HuH-7.5 (cell line): ENCODE results near the gene CLEC3B.
"Not testable (repeated sequence)": the region's sequence is repeated elsewhere in the genome, so short reads cannot be mapped to it uniquely, and the experiment has no call there.

Experiments
- DNase-seq: peaks from one replicate; pipeline ENCODE4 v3.0.0; 2011; ENCODE audit warnings: low spot score

The CLEC3B gene

DNA sequence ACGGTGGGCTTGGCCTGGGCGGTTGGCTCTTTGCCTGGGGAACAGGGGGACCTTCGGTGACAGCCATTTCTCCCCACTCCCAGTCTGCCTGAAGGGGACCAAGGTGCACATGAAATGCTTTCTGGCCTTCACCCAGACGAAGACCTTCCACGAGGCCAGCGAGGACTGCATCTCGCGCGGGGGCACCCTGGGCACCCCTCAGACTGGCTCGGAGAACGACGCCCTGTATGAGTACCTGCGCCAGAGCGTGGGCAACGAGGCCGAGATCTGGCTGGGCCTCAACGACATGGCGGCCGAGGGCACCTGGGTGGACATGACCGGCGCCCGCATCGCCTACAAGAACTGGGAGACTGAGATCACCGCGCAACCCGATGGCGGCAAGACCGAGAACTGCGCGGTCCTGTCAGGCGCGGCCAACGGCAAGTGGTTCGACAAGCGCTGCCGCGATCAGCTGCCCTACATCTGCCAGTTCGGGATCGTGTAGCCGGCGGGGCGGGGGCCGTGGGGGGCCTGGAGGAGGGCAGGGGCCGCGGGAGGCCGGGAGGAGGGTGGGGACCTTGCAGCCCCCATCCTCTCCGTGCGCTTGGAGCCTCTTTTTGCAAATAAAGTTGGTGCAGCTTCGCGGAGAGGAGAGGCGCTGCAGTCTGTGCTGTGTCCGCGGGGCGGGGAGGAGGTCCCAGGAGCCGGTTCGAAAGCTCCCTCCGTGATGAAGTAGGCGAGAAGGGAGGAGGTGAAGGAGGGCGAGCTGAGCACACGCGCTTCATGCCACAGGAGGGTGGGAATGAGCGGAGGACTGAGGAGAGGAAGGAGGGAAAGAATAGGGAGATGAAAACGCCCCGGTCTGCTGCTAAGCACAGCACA, 9.6 kb downstream of the CLEC3B start:
- no peak for DNase-seq

DNA sequence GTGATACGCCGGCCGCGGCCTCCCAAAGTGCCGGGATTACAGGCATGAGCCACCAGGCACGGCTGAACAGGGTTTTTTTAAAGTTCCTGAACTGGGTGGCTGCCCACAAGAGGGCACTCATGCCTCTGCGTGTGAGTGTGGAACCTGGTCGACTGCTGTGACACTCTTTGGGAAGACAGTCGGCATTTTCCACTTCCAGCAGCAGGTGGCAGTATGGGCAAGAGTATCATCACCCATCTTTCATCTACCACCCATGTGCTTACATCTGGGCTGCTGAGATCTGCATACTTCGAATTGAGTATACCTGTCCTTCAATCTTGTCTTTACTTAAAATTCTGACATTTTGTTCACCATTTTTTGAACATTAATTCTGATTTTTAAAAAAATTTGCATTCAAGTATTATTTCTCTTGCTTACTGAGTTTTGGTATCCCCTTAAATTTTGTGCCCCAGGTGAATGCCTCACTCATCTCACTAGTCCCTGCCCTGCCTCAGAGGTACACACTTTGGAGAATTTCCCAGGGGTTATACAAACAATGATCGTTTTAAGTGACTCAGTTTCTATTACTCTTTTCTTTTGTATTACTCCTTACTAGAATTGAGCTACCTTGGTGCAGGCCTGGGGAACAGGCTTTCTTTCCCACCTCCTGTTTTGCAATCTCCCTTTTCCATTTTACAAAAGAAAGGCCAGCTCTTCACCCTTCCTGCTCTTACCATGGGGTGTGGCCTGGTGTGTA, 11.8 kb downstream of the CLEC3B start:
- peak; percentile 96 for DNase-seq

DNA sequence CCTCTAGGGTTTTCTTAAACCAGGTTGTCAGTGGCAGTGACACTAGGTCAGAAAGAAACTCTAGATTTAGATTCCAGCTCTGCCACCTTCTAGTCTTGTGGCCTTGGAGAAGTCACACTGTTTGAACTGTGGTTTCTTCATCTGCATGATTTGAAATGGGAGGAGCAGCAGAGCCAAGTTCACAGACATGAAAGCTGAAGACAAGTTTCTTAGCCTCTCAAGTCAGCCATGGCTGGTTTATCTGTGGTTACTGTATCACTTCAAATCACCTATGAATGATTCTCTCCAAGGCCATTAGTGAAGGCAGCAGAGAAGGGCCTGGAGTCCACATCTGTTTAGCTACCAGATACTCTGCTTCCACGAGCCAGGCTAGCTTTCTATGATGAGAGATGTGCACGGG, 15.6 kb downstream of the CLEC3B start:
- no peak for DNase-seq

DNA sequence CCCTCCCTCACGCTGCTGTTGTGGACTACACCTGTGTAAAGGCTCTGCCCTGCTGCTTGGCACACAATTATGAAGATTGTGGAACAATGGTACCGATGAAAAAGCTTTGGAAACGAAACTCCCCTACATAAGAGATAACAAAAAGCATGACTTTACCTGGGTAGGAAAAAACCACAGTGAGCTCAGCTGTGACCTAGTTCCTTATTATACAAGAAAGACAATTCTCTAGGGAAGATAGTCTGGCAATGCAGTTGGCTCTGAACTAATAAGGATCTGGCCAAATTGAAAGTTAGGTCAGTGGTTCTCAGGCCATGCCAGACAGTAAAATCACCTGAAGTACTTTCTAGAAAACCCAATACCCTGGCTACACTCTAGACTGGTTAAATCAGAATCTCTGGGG, 16.1 kb downstream of the CLEC3B start:
- DNase-seq = no peak

DNA sequence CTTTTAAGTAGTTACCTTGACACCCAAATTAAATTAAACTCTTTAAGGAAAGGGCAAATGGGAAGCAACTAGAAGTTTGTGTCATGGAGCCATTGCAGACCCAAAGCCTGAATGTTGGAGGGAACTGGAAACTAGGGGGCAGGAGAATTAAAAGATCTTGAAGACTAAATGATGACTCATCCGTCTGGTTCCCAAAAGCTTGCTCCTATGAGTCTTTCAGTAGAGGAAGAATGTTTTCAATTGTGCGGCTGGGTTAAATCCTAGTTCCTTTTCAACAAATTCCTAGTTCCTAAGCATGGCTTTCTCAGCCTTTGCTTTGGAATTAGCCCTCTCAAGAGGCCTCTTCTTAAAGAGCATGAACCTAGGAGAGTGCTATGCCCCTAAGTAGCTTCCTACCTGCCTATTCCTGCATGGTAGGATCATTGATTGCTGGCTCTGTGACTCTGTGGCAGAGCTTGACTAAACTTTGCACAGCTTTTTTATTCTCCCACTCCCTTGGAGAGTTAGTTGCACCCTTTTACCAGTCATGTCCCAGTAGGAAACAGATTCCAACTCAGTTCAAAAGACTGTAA, 17.7 kb downstream of the CLEC3B start:
- DNase-seq = no peak

DNA sequence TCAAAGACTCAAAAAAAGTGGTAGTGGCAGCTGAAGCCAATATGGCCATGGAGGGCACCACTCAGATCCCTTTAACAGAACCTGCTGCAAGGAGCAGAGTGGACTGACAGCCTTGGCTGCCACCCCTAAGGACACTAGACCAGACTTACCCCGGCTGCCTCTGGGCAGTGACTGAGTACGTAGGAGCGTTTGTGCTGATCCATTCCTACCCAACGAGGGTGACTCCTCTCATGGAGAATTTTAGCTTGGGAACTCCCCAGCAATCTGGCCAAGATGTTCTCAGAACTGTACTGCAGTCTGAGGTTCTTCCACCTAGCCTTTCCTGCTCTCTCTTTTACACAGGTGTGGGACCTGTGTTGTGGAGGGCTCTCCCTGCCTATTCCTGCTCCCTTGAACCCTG, 22.1 kb downstream of the CLEC3B start:
- no peak for DNase-seq

DNA sequence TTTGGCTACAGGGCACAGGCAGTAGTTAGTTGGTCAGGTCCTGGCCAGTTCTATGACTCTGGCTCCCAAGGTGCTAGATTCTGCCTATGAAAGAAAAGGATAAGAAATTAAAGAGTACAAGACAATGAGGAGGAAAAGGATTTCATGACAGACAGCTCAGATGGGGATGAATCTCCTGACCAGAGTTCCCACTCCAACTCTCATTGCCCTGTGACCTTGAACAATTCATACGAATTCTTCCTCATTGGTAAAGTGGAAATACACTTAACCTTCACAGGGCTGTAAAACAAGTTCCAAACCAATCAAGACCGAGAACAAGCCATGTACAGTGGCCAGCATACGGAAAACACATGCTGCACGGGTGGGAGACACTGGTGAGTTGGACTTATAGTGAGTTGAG, 23.7 kb downstream of the CLEC3B start:
- DNase-seq = no peak

DNA sequence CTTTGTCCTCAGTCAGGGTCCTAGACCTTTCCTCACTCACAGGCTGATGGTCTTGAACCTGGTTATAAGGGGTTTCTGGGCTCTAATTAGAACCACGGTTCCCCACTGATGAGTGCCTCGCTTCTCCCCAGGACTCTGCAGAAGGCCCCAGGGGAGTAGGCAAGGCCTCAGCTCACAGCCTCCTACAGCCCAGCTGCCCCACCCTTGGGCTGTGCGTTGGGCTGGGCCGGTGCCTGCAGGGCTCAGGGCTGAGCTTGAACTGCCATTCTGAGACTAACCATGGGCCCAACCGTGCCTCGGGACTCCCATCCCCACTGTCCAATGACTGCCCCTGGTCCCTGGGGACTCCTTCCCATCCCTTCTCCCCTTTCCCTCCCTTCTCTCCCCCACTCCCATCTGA, 25.6 kb downstream of the CLEC3B start:
- DNase-seq = no peak

DNA sequence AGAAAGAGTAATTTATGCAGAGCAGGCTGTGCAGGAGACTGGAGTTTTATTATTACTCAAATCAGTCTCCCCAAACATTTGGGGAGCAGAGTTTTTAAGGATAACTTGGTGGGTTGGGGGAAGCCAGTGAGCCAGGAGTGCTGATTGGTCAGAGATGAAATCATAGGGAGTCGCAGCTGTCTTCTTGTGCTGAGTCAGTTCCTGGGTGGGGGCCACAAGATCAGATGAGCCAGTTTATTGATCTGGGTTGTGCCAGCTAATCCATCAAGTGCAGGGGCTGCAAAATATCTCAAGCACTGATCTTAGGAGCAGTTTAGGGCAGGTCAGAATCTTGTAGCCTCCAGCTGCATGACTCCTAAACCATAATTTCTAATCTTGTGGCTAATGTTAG, 27.7 kb downstream of the CLEC3B start:
- DNase-seq = not testable (repeated sequence)

DNA sequence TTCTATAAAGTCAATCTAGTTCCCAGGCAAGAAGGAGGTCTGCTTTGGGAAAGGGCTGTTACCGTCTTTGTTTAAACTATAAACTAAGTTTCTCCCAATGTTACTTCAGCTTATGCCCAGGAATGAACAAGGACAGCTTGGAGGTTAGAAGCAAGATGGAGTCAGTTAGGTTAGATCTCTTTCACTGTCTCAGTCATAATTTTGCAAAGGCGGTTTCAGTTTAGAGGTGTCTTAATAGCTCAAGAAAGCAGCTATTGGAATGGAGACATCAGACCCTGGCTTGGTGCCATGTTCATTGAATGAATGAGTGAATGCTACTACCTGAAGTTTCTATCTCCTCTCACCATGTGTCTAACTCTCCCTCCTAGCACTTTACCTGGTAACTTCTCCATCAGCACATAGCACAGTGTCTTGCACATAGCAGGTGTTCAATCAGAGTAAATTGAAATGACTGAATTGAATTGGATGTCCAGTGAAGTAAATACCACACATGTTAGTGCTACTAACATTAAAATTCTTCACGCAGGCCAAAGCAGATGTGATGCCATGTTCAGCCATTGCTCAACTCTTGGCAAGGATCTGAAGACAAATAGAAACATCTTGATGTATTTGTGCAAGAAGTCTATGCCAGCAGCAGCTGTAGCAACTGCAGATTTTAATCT, 28.2 kb downstream of the CLEC3B start:
- DNase-seq = no peak

DNA sequence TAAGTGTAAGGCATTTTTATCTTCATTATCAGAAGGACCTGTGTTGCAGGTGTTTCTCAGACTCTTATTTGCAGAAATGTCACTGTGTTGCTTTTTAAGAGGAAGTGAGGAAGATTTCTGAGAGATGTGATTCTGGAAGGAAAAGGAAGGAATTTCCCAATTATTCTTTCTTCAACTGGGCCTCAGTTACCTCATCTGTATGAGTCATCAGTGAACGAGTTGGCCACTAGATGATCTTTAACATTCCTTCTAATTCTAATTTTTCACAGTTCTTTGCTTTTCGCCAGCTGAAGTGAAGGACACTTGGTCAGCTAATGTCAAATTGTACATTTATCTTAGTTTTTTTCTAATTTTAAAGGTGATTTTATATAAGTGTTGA, 28.9 kb downstream of the CLEC3B start:
- no peak for DNase-seq

DNA sequence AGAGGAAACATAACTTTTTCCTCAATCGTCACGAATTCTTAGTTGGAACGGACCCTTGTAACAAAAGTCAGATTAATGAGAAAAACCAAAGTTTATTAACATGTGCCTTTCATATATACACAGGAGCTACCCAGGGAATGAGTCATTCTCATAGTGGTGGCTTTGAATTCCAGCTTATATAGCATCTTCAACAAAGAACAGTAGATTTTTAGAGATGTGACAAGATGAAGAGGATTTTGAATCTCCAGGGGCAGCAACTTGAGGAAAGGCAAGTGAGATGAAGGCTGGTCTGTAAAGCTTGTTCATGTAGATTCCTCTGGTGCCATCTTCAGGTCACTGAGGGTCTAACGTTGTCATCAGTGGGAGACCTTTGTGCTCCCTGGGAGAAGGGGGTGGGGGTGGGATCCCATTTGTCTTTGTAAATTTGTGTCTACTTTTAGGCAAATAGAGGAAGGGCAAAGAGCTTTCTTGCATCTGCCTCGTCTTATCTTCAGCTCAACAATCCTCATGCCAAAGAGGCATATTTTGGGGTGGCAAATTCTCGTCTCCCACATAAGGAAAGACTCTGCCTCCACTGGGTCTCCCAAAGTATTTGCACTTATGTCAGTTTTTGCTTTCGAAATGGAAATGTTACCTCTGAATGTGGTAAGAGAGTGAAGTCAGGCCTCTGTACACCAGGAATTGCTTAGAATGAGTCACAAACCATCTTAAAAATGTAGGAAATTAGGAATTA, 29.5 kb downstream of the CLEC3B start:
- no peak for DNase-seq

DNA sequence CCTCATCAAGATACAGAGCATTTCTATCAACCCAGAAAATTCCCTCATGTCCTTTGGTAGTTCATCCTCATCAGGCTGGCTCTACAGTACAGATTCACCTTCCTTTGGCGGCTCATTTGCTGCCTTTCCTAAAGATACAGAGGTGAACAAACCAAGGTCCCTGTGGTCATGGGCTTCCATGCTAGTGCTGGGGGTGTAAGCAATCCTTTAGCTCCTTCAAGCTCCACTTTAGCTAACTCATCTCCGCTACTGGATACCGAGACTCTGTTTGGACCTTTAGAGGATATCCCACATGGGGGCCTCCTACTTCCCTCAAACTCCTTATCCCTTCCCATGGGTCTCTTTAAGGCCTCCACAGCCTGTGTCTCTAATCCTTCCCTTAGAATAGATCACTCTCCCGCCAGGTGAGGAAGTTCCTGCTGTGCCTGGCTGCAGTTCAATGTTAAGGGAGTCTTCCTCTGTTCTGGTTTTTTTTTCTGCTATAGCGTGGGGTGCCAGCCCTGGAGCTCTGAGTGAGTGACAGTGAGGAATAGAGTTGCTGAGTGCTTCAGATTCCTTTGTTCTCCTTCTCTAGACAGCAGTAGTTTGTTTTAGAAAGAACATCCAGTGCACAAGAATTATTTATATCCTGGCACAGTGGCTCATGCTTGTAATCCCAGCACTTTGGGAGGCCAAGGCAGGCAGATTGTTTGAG, 30.7 kb downstream of the CLEC3B start:
- no peak for DNase-seq

DNA sequence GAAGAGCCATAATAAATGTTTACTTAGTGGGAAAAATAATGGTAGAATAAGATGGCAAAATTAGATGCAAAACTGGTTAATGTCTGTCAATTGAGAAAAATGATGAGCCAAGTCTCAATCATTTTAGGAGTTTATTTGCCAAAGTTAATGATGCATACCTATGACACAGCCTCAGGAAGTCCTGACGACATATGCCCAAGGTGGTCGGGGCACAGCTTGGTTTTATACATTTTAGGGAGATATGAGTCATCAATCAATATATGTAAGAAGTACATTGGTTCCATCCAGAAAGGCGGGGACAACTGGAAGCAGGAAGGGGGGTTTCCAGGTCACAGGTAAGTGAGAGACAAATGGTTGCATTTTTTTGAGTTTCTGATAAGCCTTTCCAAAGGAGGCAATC, 31.5 kb downstream of the CLEC3B start:
- no peak for DNase-seq

DNA sequence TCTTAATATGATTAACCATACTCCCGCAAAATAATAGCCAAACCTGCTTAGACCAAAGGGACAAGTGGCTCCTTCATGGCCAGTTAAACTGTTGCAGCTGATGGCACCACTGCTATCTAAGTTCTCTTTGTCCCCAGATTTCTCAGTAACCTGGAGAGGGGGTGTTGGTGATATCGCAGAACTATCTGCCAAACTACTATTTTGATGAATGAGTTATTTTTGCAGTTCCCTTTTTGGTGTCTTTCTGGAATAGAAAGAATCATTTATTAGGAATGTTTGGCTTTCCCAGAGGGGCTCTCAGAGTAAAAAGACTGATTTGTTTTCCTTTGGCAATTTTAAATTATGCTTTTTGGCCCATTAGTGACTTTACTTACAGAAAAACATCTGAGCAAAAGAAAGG, 33.0 kb downstream of the CLEC3B start:
- no peak for DNase-seq

DNA sequence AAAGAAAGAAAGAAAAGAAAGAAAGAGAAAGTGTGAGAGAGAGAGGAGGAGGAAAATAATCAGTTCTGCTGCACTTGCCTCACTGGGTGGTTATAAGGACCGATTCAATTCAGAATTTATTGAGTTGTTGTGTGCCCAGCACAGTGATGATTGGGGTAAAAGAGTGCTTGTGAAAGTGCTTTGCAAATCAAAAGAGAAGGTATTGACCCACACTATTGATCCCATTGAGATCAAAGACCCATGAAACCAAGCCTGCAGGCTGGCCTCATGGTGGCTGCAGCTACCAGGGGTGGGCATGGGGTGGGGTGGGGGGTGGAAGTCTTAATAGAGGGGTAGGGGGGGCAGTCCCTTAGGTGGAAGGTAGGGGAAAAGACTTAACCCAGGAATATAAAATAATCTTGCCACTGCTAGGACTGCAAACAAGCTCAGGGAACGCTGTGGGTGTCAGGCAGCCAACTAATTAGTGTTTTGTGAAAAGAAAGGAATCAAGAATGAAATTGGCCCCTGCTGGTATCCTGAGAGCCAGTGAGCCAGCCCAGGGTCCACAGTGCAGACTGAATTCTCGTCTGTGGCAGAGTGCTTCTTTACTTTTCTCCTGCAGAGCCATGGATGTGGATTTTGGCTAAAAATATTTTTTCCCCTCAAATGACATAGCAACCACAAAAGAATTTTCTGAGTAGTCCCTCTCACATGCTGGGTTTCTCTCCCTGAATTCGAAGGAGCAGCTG, 34.2 kb downstream of the CLEC3B start:
- no peak for DNase-seq

DNA sequence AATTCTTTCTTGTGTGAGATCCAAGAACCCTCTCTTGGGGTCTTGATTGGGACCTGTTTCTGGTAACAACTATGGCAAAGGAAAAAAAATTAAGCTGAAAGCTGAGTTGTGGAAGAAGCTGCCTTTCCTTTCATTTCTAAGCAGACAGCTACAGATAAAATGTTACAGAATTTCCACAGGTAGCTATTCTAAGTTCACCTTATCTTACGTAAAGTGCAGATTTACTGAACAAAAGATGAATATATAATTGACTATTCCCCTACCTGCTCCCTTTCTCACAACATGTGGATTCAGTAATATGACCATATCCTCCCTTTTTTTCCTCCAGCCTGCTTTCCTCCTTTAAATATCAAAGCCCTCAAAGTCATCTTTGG, 36.6 kb downstream of the CLEC3B start:
- no peak for DNase-seq

DNA sequence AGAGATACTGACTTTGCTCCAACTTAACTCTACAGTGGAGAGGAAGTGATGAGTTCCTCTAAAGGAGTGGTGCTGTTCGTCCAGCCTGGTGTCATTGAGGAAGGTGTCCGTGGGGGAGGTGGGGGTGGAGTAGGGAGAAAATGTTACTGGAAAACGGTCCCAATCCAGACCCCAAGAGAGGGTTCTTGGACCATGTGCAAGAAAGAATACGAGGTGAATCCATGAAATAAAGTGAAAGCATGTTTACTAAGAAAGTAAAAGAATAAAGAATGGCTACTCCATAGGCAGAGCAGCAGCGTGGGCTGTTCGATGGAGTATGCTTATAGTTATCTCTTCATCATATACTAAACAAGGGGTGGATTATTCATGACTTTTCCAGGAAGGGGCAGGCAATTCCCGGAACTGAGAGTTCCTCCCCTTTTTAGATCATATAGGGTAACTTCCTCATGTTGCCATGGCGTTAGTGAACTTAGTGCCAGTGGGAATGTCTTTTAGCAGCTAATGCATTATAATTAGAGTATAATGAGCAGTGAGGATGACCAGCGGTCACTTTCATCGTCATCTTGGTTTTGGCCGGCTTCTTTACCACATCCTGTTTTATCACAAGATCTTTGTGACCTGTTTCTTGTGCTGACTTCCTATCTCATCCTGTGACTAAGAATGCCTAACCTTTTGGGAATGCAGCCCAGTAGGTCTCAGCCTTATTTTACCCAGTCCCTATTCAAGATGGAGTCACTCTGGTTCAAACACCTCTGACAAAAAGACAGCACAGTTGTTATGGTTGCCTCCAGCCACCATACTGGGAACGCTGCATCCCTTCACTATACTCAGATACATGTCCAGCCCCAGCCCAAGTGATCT, 38.6 kb downstream of the CLEC3B start:
- DNase-seq = no peak

DNA sequence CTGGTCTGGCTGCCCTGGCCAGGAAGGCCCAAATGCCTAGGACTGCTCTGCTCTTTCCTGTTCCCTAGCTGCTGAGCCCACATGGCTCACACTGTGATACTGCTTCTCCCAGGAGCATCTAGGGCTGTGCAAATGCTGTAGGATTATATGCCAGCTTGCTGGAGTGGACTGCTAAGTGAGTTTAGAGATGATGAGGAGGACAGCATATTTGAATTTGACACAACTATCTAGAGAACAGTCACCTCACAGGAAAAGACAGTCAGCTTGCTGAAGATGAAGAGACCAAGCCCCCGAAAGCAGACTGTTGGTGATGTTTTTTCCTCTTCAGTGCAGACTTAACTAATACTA, 39.2 kb downstream of the CLEC3B start:
- no peak for DNase-seq
